Cerebellar nuclear complex (tissue), 1 donor: ENCODE data around the gene CCDC59.
"Not testable (repeated sequence)": the region's sequence is repeated elsewhere in the genome, so short reads cannot be mapped to it uniquely, and the experiment has no call there.

Source experiments
- DNase-seq, 2 experiments: peaks; one replicate each; lab custom pipeline; 2025; lab: John Stamatoyannopoulos, UW

CCDC59 gene, protein sequence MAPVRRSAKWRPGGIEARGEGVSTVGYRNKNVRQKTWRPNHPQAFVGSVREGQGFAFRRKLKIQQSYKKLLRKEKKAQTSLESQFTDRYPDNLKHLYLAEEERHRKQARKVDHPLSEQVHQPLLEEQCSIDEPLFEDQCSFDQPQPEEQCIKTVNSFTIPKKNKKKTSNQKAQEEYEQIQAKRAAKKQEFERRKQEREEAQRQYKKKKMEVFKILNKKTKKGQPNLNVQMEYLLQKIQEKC

DNA sequence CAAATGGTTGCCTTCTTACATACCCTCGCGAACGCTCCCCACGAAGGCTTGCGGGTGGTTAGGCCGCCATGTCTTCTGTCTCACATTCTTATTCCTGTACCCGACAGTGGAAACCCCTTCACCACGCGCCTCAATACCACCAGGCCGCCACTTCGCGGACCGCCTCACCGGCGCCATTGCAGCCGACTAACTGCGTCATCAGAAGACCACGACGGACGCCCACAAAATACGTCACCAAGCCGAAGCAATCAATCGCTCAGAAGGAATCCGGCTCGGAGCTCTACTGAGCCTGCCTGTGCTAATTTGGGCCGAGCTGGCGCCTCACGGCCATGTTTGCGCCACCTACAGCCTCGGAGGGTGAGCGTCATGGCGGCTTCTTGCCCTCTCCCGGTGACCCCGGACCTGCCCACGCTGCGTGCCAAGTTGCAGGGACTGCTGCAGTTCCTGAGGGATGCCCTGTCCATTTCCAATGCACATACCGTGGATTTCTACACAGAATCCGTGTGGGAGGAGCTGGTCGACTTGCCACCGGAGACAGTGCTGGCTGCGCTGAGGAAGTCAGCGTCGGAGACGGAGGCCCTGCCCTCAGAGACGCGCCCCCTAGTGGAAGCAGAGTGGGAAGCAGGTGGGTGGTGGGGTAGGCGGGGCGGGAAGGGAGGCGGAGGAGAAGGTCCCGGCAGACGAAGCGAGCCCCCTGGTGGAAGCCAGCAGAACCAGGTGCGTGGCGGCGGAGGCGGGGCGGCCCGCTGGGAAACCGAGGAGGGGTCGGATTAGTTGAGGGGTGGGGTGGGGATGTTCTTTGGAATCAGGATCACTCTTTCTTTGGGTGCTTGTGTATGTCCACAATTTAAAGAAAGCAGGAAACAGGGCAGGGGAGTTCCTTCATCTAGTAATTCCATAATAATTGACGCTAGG lies at the start of gene CCDC59, which contains the start of gene METTL25:
CCDC59 (minus strand) TSS at position 188 of the 915 bp plus-strand sequence; CDS start at position 177, 11 bp downstream.
METTL25 (plus strand) TSS at position 330 of the 915 bp plus-strand sequence; CDS start at position 367, 37 bp downstream.
- DNase-seq = peak; percentile 82 to 94

DNA sequence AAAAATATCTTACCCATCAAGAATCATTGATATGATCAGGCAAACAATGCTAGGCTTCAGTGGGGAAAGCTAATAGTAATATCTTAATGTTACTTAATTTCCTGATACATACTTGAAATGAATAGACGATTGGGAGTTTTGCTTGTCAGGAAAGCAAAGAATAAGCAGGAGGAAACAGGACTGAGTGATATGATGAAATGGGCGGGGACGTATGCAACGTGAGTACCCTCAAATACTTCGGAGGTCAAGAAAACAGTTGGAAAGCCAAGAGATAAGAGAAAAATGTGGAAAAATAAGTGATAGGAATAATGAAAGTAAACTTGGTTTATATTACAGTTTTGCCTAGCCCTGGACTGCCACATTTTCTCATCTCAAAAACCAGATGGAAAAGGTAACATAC lies 49.3 kb upstream of the CCDC59 start:
- no peak for DNase-seq

DNA sequence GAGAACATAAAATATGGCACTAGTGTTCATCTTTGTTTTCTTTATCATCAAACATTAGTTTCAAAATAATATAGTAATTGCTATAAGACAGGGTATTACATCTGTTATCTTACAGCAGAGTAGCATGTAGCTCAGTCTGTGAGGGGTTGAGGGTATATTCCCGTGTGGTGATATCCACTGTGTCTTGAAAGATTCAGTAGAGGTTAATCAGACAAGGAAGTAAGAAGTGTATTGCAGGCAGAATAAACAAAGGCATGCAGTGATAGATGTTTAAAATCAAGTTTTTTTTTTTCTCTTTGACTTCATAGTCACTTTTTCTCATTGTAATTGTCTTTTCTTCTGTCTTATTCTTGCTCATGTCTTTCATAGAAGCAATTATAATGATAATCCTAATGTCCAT lies 48.5 kb upstream of the CCDC59 start:
- DNase-seq = no peak

- no peak for DNase-seq
Measured at GRCh38 chr12:82400819-82401218, 42.6 kb upstream of the CCDC59 start.

DNA sequence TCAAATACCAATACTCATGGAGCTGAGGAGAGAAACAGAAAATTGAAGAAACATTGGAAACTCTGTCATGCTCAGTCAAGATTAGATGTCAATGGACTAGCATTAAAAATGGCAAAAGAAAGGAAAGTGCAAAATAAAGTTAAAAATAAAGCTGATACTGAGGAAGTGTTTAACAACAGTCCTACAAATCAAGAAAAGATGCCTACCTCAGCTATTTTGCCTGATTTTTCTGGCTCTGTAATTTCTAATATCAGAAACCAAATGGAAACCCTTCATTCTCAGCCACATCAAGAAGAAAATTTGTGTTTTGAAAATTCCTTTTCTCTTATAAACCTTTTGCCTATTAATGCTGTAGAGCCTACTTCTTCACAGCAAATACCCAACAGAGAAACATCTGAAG lies 40.7 kb upstream of the CCDC59 start:
- DNase-seq = no peak

- no peak for DNase-seq
Measured at GRCh38 chr12:82383930-82384552, 25.9 kb upstream of the CCDC59 start.

GRCh38 chr12:82378997-82379396 lies 20.8 kb upstream of the CCDC59 start:
- no peak for DNase-seq

DNA sequence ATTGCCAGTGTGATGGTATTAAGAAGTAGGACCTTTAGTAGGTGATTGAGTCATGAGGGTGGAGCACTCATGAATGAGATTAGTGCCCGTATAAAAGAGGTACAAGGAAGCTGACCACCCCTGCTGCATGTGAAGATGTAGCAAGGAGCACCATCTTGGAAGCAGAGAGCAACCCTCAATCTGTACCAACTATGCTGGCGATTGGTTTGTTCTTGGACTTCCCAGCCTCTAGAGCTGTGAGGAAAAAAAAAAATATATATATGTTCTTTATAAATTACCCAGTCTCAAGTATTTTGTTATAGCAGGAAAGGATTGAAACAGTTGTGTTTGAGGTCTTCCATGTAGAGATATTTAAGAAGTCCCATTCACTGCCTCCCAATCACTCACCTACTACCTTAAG lies 17.0 kb upstream of the CCDC59 start:
- no peak for DNase-seq

GRCh38 chr12:82366197-82366596 lies 8.0 kb upstream of the CCDC59 start:
- DNase-seq = no peak

DNA sequence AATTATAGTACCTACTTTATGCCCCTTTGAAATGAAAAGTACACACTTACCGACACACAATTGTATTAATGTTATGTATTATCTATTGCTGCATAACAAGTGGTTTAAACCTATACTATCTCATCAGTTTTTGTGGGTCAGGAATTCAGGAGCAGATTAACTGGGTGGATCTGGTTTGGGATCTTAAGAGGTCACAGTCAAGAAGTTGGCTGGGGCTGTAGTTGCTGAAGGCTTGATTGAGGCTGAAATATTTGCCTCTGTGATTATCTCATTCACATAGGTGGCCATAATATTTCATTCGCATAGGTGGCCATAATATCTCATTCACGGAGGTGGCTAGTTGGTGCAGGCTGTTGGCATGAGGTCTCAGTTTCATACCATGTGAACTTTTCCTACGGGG lies 5.8 kb upstream of the CCDC59 start:
- DNase-seq = no peak

DNA sequence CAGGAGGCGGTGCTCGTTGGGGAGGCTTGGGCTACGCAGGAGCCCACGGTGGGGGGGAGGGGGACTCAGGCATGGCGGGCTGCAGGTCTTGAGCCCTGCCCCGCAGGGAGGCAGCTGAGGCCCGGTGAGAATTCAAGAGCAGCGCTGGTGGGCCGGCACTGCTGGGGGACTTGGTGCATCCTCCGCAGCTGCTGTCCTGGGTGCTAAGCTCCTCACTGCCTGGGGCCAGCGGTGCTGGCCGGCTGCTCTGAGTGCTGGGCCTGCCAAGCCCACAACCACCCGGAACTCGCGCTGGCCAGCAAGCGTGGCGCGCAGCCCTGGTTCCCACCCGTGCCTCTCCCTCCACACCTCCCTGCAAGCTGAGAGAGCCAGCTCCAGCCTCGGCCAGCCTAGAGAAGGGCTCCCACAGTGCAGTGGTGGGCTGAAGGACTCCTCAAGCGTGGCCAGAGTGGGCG lies 3.3 kb upstream of the CCDC59 start:
- DNase-seq = no peak

GRCh38 chr12:82360834-82361233 lies 2.6 kb upstream of the CCDC59 start:
- not testable (repeated sequence) for DNase-seq

DNA sequence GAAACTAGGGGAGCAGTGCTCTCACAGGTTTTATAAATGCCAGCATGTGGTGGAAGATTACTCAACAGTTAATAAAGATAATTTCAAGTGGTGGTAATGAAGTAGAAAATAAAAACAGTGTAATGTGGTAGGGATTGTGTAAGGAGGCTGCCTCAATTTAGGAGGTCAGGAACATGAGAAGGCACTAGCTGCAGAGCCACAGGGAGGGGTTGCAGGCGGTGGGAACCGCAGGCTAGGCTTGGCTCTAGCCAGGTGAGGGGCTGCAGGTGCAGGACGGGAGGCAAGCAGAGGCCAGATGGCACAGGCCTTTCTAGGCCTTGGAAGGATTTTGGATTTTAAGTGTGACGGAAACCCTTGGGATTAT lies 910 bp upstream of the CCDC59 start:
- no peak for DNase-seq

- DNase-seq = no peak
Measured at GRCh38 chr12:82357845-82358199, 365 bp downstream of the CCDC59 start.

DNA sequence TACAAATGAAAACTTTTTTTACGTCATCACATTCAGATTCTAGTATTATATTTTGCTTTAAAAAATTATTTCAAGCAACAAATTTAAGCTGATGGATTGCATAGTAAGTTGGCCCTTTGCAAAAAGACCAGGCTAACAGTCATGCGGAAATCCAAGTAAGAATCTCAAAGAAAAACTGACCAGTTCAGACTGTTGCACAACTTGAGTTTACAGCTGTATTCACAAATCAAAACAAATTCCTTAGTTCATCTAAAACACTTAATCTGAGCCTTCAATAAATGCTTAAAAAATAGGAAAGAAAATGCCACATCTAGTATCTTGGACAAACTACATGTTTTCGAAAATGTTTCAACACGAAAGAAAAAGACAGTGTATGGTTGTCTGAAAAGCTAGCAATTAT lies 847 bp downstream of the CCDC59 start:
- DNase-seq = no peak

DNA sequence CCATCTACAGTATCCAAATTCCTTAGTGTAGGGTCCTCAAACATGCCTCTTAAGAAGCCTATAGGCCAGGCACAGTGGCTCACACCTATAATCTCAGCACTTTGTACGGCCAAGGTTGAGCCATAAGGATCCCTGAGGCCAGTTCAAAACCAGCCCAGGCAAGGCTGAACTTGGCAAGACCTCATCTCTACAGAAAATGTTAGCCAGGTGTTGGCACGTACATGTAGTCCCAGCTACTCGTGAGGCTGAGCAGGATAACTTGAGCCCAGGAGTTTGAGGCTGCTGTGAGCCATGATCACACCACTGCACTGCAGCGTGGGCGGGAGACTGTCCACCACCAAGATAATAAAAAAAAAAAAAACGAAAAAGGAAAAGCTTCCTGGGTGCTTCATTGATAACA lies 6.8 kb downstream of the CCDC59 start:
- no peak for DNase-seq

GRCh38 chr12:82350161-82350560 lies 8.0 kb downstream of the CCDC59 start:
- no peak for DNase-seq

- no peak for DNase-seq
Measured at GRCh38 chr12:82329508-82329907, 28.7 kb downstream of the CCDC59 start.

GRCh38 chr12:82327861-82328260 lies 30.3 kb downstream of the CCDC59 start:
- DNase-seq = no peak

- DNase-seq = no peak
Measured at GRCh38 chr12:82326905-82327503, 31.2 kb downstream of the CCDC59 start.

GRCh38 chr12:82325540-82326336 lies 32.4 kb downstream of the CCDC59 start:
- no peak for DNase-seq

DNA sequence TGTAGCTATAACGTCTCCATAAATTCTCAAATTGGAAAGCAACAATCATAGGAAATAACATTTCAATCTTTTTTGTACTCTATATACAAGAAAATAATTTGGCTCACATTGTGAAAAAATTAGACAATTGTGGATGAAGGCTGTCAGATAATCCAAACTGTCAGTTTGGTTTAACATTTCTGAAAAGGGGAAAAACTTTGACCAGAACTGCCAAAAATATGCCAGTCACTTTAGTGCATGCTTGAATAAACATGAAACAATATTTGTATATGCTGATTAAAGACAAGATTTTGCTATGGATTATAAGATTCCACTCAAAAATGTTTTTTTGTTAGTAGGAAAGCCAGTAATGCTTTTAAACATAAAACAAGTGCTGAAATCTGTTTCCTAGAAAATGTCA lies 38.9 kb downstream of the CCDC59 start:
- DNase-seq = no peak
